ENCODE data around the gene EGFLAM. TPM values are rescaled to one million over a fixed set of nuclear protein-coding genes. Genes with fewer than 3 reads are reported as not detected.

The EGFLAM gene
- total and polyA plus RNA-seq, 11 donors: 4.7 to 19.4 (median 8.0) TPM

DNA sequence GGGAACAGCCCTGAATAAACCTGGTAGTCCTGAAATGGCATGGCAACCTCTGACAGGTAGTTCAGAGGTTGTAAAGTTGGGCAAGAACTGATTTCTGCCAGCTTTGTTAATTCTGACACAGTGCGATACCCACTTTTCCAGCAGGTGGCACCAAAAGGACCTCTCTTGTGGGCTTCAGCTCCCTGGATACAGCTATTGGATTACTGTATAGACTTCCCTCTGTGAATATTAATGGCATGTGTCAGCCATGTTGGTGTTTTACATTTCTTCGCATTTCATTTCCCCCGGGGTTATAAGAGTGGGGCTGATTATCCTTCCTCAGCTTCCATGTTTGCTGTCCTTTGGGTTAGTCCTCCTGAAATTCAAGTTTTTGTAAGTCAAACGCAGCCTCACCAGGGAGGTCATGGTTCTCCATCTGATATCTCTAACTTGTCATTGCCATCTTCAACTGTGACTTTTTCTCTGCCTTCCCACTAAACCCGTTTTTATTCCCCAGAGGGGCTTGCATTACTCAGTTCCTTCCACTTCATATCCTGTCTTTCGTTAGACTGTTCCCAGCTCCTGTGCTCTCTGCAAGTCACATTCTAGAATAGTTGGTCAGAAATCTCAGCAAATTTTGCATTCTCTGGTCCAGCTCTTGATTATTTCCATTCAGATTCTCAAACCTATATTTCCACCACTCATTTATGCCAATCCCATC is 162.5 kb downstream of the EGFLAM start:
- ATAC-seq (peak in 3 of 4 donors; percentile 55 to 76 (median 68)), DNase-seq (peak in 4 of 5 donors; percentile 29 to 55 (median 46))
- Histone ChIP-seq H3K36me3 (no peaks in the 10 kb centered on the region), H3K27me3 (peaks cover 0 to 2% (median 0%) of the 10 kb centered on the region in 9 donors), H3K4me3 (no peak overlapping the region), H3K4me1 (peaks cover 0 to 9% (median 0%) of the 10 kb centered on the region in 12 donors), H3K9me3 (no peaks in the 10 kb centered on the region), H3K27ac (no peak overlapping the region)
- no peak for TF ChIP-seq POLR2A (IDR thresholded peaks at IDR 0.05)
- TF ChIP-seq, protein P1, sequence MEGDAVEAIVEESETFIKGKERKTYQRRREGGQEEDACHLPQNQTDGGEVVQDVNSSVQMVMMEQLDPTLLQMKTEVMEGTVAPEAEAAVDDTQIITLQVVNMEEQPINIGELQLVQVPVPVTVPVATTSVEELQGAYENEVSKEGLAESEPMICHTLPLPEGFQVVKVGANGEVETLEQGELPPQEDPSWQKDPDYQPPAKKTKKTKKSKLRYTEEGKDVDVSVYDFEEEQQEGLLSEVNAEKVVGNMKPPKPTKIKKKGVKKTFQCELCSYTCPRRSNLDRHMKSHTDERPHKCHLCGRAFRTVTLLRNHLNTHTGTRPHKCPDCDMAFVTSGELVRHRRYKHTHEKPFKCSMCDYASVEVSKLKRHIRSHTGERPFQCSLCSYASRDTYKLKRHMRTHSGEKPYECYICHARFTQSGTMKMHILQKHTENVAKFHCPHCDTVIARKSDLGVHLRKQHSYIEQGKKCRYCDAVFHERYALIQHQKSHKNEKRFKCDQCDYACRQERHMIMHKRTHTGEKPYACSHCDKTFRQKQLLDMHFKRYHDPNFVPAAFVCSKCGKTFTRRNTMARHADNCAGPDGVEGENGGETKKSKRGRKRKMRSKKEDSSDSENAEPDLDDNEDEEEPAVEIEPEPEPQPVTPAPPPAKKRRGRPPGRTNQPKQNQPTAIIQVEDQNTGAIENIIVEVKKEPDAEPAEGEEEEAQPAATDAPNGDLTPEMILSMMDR (IDR thresholded peaks at IDR 0.05): peak; percentile 56 to 83 (median 68)
- intact Hi-C loops (cut with DNase I): loop anchor here in 5 of 10 donors (1.0 to 5.0 kb wide), 5 partner anchors 386 to 501 kb away; no protein-coding TSS in a partner anchor
- WGBS, 4 donors: 37 to 50% (median 41%) methylated on average over 6 of the region's 6 CpGs

GRCh38 chr5:38422622-38423021 is 164.3 kb downstream of the EGFLAM start:
- no peak for ATAC-seq
- WGBS, 4 donors: 68 to 94% (median 81%) methylated on average over 1 of the region's 1 CpG

GRCh38 chr5:38423276-38424147 is 165.2 kb downstream of the EGFLAM start:
- no peak overlapping the region for H3K27ac ChIP-seq
- H3K9me3 ChIP-seq: no peaks in the 10 kb centered on the region
- DNase-seq: no peak
- H3K4me3 ChIP-seq: no peak overlapping the region
- no peak for TF ChIP-seq POLR2A (IDR thresholded peaks at IDR 0.05)
- TF ChIP-seq, protein P1 (IDR thresholded peaks at IDR 0.05): no peak
- WGBS, 4 donors: 80 to 89% (median 84%) methylated on average over 5 of the region's 5 CpGs
- H3K36me3 ChIP-seq: no peaks in the 10 kb centered on the region
- H3K4me1 ChIP-seq: no peaks in the 10 kb centered on the region
- peaks cover 0 to 15% (median 0%) of the 10 kb centered on the region in 9 donors for H3K27me3 ChIP-seq
- no peak for ATAC-seq
- intact Hi-C loops (cut with DNase I): loop anchor here in 4 of 10 donors (5.0 kb wide), 3 partner anchors 384 to 499 kb away; no protein-coding TSS in a partner anchor

More at GRCh38 chr5:38422622-38423021, 164.3 kb downstream of the EGFLAM start:
- intact Hi-C loops (cut with DNase I): loop anchor here in 4 of 10 donors (5.0 kb wide), 3 partner anchors 385 to 500 kb away; no protein-coding TSS in a partner anchor
- Histone ChIP-seq H3K4me3 (no peak overlapping the region), H3K27me3 (peaks cover 0 to 6% (median 0%) of the 10 kb centered on the region in 9 donors), H3K9me3 (no peaks in the 10 kb centered on the region), H3K4me1 (peaks cover 0 to 4% (median 0%) of the 10 kb centered on the region in 12 donors), H3K36me3 (no peaks in the 10 kb centered on the region), H3K27ac (no peak overlapping the region)
- DNase-seq: no peak
- no peak for TF ChIP-seq POLR2A (IDR thresholded peaks at IDR 0.05)
- TF ChIP-seq, protein P1 (IDR thresholded peaks at IDR 0.05): no peak

Measured in heart left ventricle (tissue), 16 donors.